Testis (tissue), 2 donors: ENCODE data around the gene SIMC1.

Experiments
- POLR2A ChIP-seq: fragments of 450-650 bp; IDR thresholded peaks from one replicate; pipeline ENCODE4 v1.6.1; 2017; ENCODE audit warnings: antibody characterized with exemption, mild to moderate bottlenecking, moderate library complexity
- TF ChIP-seq, protein P1 (sequence below), 3 experiments: fragments of 450-650 bp in 2 of 3; fragments of 200-600 bp in 1 of 3; sonication (generic) in 1 of 3; IDR thresholded peaks; one replicate each; pipeline ENCODE4 v1.5.1; 2016 to 2019; ENCODE audit warnings: antibody characterized with exemption in 3 of 3, mild to moderate bottlenecking in 2 of 3, moderate library complexity in 1 of 3

DNA sequence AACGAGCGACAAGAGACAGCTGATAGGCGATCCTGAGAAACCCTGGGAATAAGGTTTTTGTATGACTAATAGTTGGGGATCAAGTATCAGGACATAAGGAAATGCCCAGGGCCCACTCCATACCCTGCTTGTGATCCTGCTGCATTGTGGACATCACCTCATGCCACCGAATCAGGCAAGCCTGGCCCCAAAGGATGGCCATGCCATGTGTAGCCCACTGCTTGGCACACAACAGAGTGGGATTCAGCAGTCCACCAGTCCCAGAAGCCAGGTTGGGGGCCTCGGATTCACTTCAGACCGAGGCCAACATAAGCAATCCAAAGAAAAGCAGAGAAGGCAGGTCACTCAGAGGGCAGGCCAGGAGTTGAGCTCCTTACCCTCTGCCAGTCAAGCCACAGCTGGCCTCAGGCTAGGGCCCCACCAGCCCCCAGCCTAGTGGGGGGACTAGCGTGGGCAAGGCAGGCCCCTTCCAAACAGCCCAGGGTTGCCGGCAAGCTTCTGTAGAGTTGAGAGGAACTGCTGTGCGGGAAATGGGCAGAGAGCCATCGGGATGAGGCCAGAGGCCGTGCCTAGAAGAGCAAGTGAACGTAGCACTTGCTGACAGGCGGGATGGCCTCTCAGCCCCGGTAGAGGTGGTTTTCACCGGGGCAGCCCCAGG is 145.2 kb downstream of the SIMC1 start:
- TF ChIP-seq, protein P1, sequence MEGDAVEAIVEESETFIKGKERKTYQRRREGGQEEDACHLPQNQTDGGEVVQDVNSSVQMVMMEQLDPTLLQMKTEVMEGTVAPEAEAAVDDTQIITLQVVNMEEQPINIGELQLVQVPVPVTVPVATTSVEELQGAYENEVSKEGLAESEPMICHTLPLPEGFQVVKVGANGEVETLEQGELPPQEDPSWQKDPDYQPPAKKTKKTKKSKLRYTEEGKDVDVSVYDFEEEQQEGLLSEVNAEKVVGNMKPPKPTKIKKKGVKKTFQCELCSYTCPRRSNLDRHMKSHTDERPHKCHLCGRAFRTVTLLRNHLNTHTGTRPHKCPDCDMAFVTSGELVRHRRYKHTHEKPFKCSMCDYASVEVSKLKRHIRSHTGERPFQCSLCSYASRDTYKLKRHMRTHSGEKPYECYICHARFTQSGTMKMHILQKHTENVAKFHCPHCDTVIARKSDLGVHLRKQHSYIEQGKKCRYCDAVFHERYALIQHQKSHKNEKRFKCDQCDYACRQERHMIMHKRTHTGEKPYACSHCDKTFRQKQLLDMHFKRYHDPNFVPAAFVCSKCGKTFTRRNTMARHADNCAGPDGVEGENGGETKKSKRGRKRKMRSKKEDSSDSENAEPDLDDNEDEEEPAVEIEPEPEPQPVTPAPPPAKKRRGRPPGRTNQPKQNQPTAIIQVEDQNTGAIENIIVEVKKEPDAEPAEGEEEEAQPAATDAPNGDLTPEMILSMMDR (IDR thresholded peaks at IDR 0.05) = no peak
- TF ChIP-seq POLR2A = no peak
